Spleen (tissue), 7 donors: ENCODE results near the gene NEK9.

ENCODE experiments used
- CTCF ChIP-seq, 11 experiments: fragments of 200-600 bp in 7 of 11; fragments of 450-650 bp in 4 of 11; sonication (generic) in 4 of 11; IDR thresholded peaks in 8 of 11; conservative IDR thresholded peaks in 3 of 11; 1 replicate in 7 of 11; 2 replicates in 4 of 11; pipeline versions ENCODE4 v1.4.0 to v1.8.0; 2016 to 2021; ENCODE audit warnings: antibody characterized with exemption in 11 of 11, inconsistent platforms in 4 of 11, mild to moderate bottlenecking in 1 of 11
- POLR2A ChIP-seq, 3 donors: fragments of 450-650 bp; IDR thresholded peaks; one replicate each; pipeline ENCODE4 v1.5.1; 2017; ENCODE audit warnings: antibody characterized with exemption in 3 of 3, mild to moderate bottlenecking in 1 of 3
- POLR2AphosphoS5 ChIP-seq, 3 donors: sonication (generic); formaldehyde crosslinking; IDR thresholded peaks; one replicate each; pipeline ENCODE4 v1.5.1; 2017; ENCODE audit warnings: antibody characterized with exemption in 3 of 3
- donor health status: DM: no; HTN: no; CAD: no; lungs with moderate emphysema.
- donor health status: DM: no; HTN: no; CAD: no.
- donor health status: DM: no; HTN: no; CAD: no.

- TF ChIP-seq CTCF (IDR thresholded peaks at IDR 0.05 in 8 of 11, conservative IDR thresholded peaks at IDR 0.05 in 3 of 11) (no peak), POLR2AphosphoS5 (IDR thresholded peaks at IDR 0.05) (no peak), POLR2A (IDR thresholded peaks at IDR 0.05) (no peak)
Measured at GRCh38 chr14:75077794-75078193, 49.1 kb downstream of the NEK9 start.
